NK-92 (cell line): ENCODE measurements around the gene HTRA1.

Source experiments
- DNase-seq: peaks from one replicate; lab custom pipeline; 2025; ENCODE audit not compliant: unreplicated experiment; lab: John Stamatoyannopoulos, UW

The HTRA1 gene

GRCh38 chr10:122514045-122514840, 52.9 kb downstream of the HTRA1 start:
- no peak for DNase-seq

DNA sequence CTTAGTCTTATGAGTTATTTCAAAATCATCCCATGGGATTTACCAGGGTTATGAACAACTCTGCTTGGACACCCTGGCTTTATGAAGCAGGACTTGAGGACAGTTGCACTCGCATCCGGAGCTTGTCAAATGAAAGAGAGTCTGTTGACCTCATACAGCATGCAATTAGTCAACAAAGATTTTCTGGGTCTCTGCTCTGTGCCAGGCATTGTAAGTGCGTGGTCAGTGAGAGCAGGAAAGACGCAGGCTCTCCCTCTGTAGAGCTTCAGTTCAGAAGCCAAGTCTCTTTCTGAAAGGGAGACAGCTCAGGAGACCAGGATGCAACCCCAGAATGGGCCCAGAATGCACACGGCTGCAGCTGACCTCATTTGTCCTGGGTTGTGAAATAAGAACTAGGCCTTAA, 53.7 kb downstream of the HTRA1 start:
- no peak for DNase-seq

GRCh38 chr10:122515588-122516231, 54.4 kb downstream of the HTRA1 start:
- DNase-seq, result no peak

DNA sequence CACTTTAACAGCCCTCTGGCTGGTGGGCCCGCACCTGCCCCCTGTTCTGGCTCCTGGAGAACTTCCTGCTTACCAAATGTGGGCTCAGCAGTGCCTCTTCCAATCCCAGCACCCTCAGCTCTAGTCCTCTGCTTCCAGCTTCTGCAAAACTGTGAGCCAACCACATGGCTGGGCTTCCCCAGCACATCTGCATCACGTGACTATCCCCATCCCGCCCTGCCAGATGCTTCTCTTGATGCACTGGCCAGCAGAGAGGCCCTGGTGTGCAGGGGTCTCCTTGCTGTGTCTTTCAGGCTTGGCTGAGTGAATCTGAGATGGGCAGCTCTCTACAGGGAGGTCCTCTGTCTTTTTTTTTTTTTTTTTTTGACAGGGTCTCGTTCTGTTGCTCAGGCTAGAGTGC, 55.4 kb downstream of the HTRA1 start:
- no peak for DNase-seq

DNA sequence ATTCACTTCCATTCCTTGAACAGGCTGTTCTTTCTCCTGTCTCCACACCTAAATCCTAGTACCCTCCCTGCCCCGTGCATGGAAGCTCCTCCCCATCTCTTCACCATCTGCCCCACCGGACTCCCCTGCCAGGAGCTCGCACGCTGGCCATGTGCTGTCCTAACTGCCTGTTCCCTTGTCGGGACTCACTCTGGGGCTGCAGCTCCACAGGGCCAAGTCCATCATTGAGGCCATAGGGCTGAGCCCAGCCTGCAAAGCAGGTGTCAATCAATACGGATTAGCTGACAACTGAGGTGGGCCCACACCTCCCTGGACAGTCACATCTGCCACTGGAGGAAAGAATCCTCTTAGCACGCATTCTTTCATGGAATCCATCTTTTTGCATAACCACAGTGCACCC, 57.8 kb downstream of the HTRA1 start:
- DNase-seq, result no peak

- no peak for DNase-seq
Measured at GRCh38 chr10:122519873-122520272, 58.5 kb downstream of the HTRA1 start.

GRCh38 chr10:122521011-122521410, 59.7 kb downstream of the HTRA1 start:
- no peak for DNase-seq

GRCh38 chr10:122524811-122525210, 63.5 kb downstream of the HTRA1 start:
- no peak for DNase-seq

DNA sequence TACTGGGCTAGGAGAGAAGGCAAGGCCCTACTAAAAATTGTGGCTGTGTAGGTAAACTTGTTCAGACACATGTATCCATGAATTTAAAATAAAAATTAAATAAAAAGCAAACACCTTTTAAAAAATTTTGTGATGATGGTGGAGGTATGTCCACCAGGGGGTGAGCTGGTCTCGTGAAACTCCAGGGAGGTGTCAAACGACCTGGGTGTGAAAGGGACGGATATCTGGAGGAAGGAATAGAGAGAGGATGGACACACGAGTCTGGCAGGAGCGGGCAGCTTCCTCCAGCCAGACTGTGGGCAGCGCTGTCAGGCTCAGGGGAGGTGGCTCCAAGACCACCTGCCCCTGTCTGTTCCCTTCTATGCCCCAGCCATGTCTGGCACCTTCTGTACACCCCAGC, 64.4 kb downstream of the HTRA1 start:
- no peak for DNase-seq

- no peak for DNase-seq
Measured at GRCh38 chr10:122526892-122527291, 65.5 kb downstream of the HTRA1 start.

GRCh38 chr10:122530177-122530576, 68.8 kb downstream of the HTRA1 start:
- DNase-seq, result no peak

DNA sequence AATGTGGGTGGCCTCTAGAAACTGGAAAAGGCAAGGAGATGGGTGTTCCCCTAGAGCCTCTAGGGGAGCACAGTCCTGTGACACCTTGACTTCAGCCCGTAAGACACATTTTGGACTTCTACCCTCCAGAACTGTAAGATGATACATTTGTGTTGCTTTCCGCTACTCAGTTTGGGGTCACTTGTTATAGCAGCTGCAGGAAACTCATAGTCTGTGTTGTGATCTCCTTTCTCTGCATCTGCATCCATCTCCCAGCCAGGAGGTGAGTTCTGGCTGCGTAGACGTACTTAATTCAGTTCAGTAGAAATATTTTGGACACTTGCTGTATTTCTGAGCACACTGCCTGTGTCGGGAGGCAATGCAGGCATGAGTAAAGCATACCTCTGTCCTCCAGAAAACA, 69.9 kb downstream of the HTRA1 start:
- no peak for DNase-seq

DNA sequence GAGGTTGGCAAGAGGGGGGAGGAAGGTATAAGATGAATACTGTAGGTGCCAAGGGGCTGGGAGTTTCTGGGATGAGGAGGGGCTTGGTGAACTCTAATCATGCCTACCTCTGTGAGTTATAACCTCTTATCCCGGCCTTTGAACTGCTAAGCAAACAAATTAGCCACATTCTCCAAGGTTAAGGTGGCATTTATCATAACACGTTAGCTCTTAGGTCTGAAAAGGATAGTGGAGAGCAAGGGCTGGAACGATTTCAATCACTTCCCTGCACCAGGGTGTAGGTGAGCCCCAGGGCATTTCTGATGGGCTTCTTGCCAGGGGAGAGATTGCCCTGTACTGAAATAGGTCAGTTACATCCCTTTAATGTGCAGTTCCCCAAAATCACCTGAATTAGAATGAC, 70.6 kb downstream of the HTRA1 start:
- no peak for DNase-seq

GRCh38 chr10:122532601-122533296, 71.4 kb downstream of the HTRA1 start:
- DNase-seq, result no peak

GRCh38 chr10:122537545-122537944, 76.2 kb downstream of the HTRA1 start:
- DNase-seq, result no peak

- no peak for DNase-seq
Measured at GRCh38 chr10:122541541-122542002, 80.2 kb downstream of the HTRA1 start.

GRCh38 chr10:122543676-122544445, 82.5 kb downstream of the HTRA1 start:
- DNase-seq, result no peak

DNA sequence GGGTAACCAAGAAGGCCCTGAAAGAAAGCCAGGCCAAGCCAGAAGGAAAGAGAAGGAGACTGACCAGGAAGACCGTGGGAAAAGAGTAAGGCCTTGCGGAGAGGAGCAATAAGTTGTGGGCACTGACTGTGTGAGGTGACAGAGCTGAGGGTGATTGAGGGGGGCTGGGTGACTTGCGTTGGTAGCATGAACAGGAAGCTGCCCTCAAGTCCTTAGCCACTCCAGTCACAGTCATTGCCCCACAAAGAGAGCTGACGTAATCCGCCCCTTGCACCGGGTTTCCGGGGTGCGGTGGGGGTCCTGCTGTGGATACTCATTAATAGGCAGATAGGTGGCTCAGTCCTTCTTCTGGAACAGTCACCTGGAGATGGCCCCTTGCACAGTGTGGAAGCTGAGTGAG, 83.1 kb downstream of the HTRA1 start:
- DNase-seq, result no peak

GRCh38 chr10:122546242-122546641, 84.9 kb downstream of the HTRA1 start:
- no peak for DNase-seq

GRCh38 chr10:122548407-122549085, 87.2 kb downstream of the HTRA1 start:
- no peak for DNase-seq

DNA sequence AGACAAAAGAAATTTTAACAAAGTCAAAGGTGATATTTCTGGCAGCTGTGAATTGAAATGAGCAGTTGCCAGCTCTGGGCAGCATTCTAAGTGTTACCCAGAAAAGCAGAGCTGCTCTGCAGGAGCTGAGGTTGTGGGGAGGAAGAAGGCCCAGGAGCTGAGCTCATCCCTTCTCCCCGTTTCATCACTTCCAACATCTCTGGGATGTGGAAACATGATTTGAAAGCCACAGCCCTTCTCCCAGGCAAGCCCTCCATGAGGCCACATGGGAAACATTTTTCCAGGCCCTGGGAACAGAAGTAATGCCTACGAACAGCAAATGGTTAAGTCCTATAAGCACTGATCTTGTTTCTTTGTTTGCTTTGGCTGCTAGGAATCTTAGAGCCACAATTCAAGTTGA, 88.3 kb downstream of the HTRA1 start:
- no peak for DNase-seq
